Immature natural killer cell (primary cell): ENCODE data around the gene NOP53. TPM values are rescaled to one million over a fixed set of nuclear protein-coding genes. Genes with fewer than 3 reads are reported as not detected.

Source experiments
- DNase-seq, 3 donors: peaks; one replicate each; pipeline ENCODE4 v3.0.0; 2022; ENCODE audit warnings: mixed read lengths in 1 of 3
- H3K27ac Mint-ChIP-seq, 6 donors: one replicate each; pipeline ENCODE4 v1.8.0; 2020; ENCODE audit warnings: mixed read lengths in 6 of 6, mild to moderate bottlenecking in 5 of 6, inconsistent platforms in 4 of 6, moderate library complexity in 3 of 6
- H3K27me3 Mint-ChIP-seq, 3 donors: one replicate each; pipeline ENCODE4 v1.8.0; 2020 to 2021; ENCODE audit warnings: low read depth in 3 of 3, mild to moderate bottlenecking in 3 of 3, mixed read lengths in 3 of 3, moderate library complexity in 3 of 3, inconsistent platforms in 1 of 3
- H3K36me3 Mint-ChIP-seq, 3 donors: one replicate each; pipeline ENCODE4 v1.8.0; 2020; ENCODE audit warnings: mixed read lengths in 3 of 3, inconsistent platforms in 2 of 3, mild to moderate bottlenecking in 2 of 3
- H3K4me1 Mint-ChIP-seq, 2 donors: one replicate each; pipeline ENCODE4 v1.8.0; 2020; ENCODE audit warnings: inconsistent platforms in 2 of 2, mild to moderate bottlenecking in 2 of 2, mixed read lengths in 2 of 2, moderate library complexity in 1 of 2
- H3K4me3 Mint-ChIP-seq, 5 donors: one replicate each; pipeline ENCODE4 v1.8.0; 2020; ENCODE audit warnings: mild to moderate bottlenecking in 5 of 5, mixed read lengths in 5 of 5, inconsistent platforms in 3 of 5, moderate library complexity in 3 of 5
- H3K9me3 Mint-ChIP-seq, 6 donors: one replicate each; pipeline ENCODE4 v1.8.0; 2020; ENCODE audit warnings: mild to moderate bottlenecking in 6 of 6, mixed read lengths in 6 of 6, inconsistent platforms in 4 of 6, moderate library complexity in 3 of 6
- polyA plus RNA-seq, 3 donors: library from polyadenylated mRNA; unstranded; fragments of 300-500 nt; fragmentation: Illumina TruSeq; gene quantifications; one replicate each; pipeline ENCODE4 v1.2.3, GENCODE V29; 2021

Gene NOP53
- polyA plus RNA-seq, 3 donors from 2014 or later: 72.0 to 234 (median 101) TPM

DNA sequence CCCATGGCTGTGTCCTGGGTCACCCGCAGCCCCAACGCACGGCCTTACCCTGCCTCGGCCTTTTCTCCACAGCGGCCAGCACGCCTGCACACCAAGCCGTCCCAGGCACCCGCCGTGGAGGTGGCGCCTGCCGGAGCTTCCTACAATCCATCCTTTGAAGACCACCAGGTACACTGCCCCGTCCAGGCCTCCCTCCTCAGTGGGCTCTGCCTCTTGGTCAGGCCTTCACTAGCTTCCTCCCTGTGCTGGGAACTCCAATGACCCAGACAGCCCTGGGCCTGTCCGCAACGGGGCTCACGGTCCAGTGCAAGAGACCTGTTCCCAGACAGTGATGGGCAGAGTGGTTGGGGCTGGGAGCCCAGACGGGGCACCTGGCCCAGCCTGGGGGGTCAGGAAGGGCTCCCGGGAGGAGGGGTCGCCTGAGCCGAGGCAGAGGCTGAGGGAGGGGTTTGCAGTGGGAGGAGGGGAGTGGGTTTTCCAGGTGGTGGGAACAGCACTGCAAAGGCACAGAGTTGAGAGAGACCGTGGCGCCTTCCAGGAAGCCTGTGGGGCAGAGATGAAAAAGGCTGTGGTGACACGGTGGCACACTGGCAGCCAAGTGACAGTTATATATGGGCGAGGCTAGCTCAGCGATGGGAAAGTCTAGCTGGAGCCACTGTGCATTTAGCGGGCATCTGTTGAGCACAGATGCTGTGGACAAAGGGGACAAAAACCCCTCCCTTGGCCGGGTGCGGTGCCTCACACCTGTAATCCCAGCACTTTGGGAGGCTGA is 7.3 kb downstream of the NOP53 start:
- peaks cover 22 to 27% (median 23%) of the 10 kb centered on the region in 3 donors for H3K36me3 Mint-ChIP-seq
- peaks cover 6 to 13% (median 11%) of the 10 kb centered on the region in 3 donors for H3K27me3 Mint-ChIP-seq
- no peak for DNase-seq

GRCh38 chr19:47754206-47755064 is 9.1 kb downstream of the NOP53 start:
- Mint-ChIP-seq H3K4me3 (no peak overlapping the region), H3K4me1 (peaks cover 0 to 3% of the 10 kb centered on the region in 2 donors), H3K9me3 (peaks cover 0 to 2% (median 0%) of the 10 kb centered on the region in 6 donors), H3K36me3 (peaks cover 26 to 36% (median 34%) of the 10 kb centered on the region in 3 donors), H3K27ac (no peak overlapping the region), H3K27me3 (peaks cover 10 to 13% (median 12%) of the 10 kb centered on the region in 3 donors)
- DNase-seq: no peak

More for the DNA sequence above, 7.3 kb downstream of the NOP53 start:
- Mint-ChIP-seq H3K4me1 (peaks cover 13 to 14% of the 10 kb centered on the region in 2 donors), H3K9me3 (no peaks in the 10 kb centered on the region), H3K4me3 (no peak overlapping the region), H3K27ac (peak overlapping the region in 1 of 6 donors; percentile 28)

- DNase-seq: no peak
- no peak overlapping the region for H3K27ac Mint-ChIP-seq
Observed at GRCh38 chr19:47755065-47755761, 9.9 kb downstream of the NOP53 start.

GRCh38 chr19:47755762-47756626 is 10.6 kb downstream of the NOP53 start:
- no peak for DNase-seq
- Mint-ChIP-seq H3K4me1 (peaks cover 0 to 2% of the 10 kb centered on the region in 2 donors), H3K4me3 (no peak overlapping the region), H3K36me3 (peaks cover 26 to 36% (median 34%) of the 10 kb centered on the region in 3 donors), H3K9me3 (peaks cover 0 to 2% (median 0%) of the 10 kb centered on the region in 6 donors), H3K27ac (no peak overlapping the region), H3K27me3 (peaks cover 12 to 14% (median 14%) of the 10 kb centered on the region in 3 donors)

More at GRCh38 chr19:47755065-47755761, 9.9 kb downstream of the NOP53 start:
- Mint-ChIP-seq H3K9me3 (peaks cover 0 to 2% (median 0%) of the 10 kb centered on the region in 6 donors), H3K4me3 (no peak overlapping the region), H3K36me3 (peaks cover 26 to 36% (median 34%) of the 10 kb centered on the region in 3 donors), H3K27me3 (peaks cover 11 to 14% (median 12%) of the 10 kb centered on the region in 3 donors), H3K4me1 (peaks cover 0 to 2% of the 10 kb centered on the region in 2 donors)

DNA sequence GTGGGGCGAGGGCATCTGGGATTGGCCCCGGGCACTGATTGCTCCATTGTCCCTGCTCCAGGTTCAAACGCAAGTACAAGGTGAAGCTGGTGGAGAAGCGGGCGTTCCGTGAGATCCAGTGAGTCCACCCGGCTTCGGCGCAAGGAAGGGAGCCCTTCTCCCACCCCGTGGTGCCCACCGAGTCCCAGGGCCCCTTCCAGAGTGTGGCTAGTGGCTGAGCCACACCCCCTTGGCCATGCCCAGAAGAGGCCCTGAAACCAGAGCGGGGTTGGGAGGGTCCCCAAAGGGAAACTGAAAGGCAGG is 11.2 kb downstream of the NOP53 start:
- peaks cover 26 to 36% (median 34%) of the 10 kb centered on the region in 3 donors for H3K36me3 Mint-ChIP-seq
- no peak overlapping the region for H3K4me3 Mint-ChIP-seq
- no peak overlapping the region for H3K27ac Mint-ChIP-seq
- H3K9me3 Mint-ChIP-seq: peaks cover 0 to 2% (median 0%) of the 10 kb centered on the region in 6 donors
- DNase-seq: no peak
- H3K27me3 Mint-ChIP-seq: peaks cover 12 to 15% (median 14%) of the 10 kb centered on the region in 3 donors
- peaks cover 0 to 2% of the 10 kb centered on the region in 2 donors for H3K4me1 Mint-ChIP-seq

- Mint-ChIP-seq H3K9me3 (peaks cover 0 to 2% (median 0%) of the 10 kb centered on the region in 6 donors), H3K36me3 (peaks cover 26 to 36% (median 34%) of the 10 kb centered on the region in 3 donors), H3K27me3 (peaks cover 11 to 13% (median 12%) of the 10 kb centered on the region in 3 donors), H3K4me1 (peaks cover 0 to 2% of the 10 kb centered on the region in 2 donors), H3K27ac (peak overlapping the region in 1 of 6 donors; percentile 64), H3K4me3 (no peak overlapping the region)
- no peak for DNase-seq
Observed at GRCh38 chr19:47756953-47757608, 11.7 kb downstream of the NOP53 start.

DNA sequence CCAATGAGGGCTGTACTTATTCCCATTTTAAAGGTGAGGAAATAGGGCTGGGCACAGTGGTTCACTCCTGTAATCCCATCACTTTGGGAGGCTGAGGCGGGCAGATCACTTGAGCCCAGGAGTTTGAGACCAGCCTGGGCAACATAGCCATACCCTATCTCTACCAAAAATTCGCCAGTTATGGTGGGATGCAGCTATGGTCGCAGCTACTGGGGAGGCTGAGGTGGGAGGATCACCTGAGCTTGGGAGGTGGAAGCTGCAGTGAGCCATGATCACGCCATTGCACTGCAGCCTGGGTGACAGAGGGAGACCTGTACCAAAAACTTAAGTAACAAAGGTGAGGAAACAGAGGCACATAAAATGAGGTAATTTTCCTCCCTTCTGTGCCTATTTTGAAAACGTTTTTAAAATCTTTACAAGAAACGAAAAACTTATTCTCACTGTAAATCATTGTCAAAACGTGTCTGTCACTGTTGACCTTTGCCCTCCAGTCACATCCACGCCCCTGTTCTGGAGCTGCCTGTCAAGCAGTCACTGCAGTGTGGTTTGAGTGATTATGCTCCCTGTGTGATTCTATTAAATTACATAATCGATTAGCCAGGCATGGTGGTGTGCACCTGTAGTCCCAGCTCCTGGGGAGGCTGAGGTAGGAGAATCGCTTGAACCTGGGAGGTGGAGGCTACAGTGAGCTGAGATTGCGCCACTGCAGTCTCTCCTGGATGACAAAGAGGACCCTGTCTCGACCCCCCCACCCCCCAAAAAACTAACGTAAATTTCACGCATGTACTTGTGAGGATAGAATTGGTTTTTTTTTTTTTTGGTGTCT is 12.5 kb downstream of the NOP53 start:
- Mint-ChIP-seq H3K9me3 (peaks cover 0 to 2% (median 0%) of the 10 kb centered on the region in 6 donors), H3K4me3 (no peak overlapping the region), H3K27ac (no peak overlapping the region), H3K27me3 (peaks cover 11 to 13% (median 12%) of the 10 kb centered on the region in 3 donors), H3K4me1 (peaks cover 0 to 2% of the 10 kb centered on the region in 2 donors), H3K36me3 (peaks cover 26 to 35% (median 34%) of the 10 kb centered on the region in 3 donors)
- DNase-seq: no peak

DNA sequence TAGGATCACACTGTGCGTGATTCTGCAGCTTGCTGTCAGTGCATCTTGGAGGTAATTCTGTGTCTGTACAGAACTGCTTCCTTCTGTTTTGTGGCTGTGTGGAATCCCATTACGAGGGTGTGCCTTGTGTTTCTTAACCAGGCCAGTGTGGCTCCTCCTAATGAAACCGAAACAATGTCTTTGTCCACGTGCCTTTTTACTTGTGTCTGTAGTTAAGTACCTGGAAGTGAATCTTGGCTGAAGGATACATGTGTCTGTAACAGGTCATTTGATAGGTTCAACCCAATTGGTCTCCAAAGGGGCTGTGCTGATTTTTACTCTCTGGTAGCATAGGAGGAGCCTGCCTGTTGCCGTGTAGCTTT is 13.1 kb downstream of the NOP53 start:
- Mint-ChIP-seq H3K9me3 (peaks cover 0 to 2% (median 0%) of the 10 kb centered on the region in 6 donors), H3K27ac (peak overlapping the region in 1 of 6 donors; percentile 40), H3K4me3 (no peak overlapping the region), H3K36me3 (peaks cover 21 to 33% (median 30%) of the 10 kb centered on the region in 3 donors), H3K27me3 (peaks cover 11 to 13% (median 12%) of the 10 kb centered on the region in 3 donors), H3K4me1 (peaks cover 0 to 2% of the 10 kb centered on the region in 2 donors)
- DNase-seq: no peak

DNA sequence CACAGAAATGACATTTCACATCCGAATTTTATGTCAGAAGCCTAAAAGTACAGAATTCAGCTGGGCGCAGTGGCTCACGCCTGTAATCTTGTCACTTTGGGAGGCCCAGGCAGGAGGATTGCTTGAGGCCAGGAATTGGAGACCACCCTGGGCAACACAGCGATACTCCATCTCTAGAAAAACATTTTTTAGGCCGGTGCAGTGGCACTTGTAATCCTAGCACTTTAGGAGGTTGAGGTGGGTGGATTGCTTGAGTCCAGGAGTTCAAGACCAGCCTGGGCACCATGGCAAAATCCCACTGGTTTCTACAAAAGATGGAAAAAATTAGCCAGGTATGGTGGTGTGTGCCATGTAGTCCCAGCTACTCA is 15.3 kb downstream of the NOP53 start:
- DNase-seq: no peak
- H3K9me3 Mint-ChIP-seq: peaks cover 0 to 2% (median 0%) of the 10 kb centered on the region in 6 donors
- H3K27me3 Mint-ChIP-seq: peaks cover 8 to 12% (median 8%) of the 10 kb centered on the region in 3 donors
- peaks cover 0 to 2% of the 10 kb centered on the region in 2 donors for H3K4me1 Mint-ChIP-seq
- H3K36me3 Mint-ChIP-seq: peaks cover 16 to 26% (median 25%) of the 10 kb centered on the region in 3 donors
- H3K27ac Mint-ChIP-seq: no peak overlapping the region
- no peak overlapping the region for H3K4me3 Mint-ChIP-seq

DNA sequence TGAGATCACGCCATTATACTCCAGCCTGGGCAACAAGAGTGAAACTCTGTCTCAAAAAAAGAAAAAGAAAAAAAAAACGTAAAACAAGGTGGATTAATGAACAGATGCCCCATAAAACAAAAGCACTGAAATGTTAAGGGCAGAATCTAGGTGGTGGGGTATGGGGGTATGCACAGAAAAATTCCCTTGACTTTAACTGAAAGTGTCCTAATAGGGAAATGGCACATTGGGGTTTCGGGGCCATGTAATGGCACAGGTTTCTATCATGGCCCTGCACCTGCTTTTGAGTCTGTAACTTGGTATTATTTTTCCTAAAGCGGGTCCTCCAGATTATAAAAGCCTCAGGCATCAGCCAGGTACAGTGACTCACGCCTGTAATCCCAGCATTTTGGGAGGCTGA is 16.2 kb downstream of the NOP53 start:
- peaks cover 0 to 2% (median 0%) of the 10 kb centered on the region in 6 donors for H3K9me3 Mint-ChIP-seq
- H3K4me1 Mint-ChIP-seq: peaks cover 0 to 2% of the 10 kb centered on the region in 2 donors
- H3K27me3 Mint-ChIP-seq: peaks cover 8 to 12% (median 8%) of the 10 kb centered on the region in 3 donors
- DNase-seq: no peak
- H3K36me3 Mint-ChIP-seq: peaks cover 16 to 26% (median 25%) of the 10 kb centered on the region in 3 donors
- no peak overlapping the region for H3K27ac Mint-ChIP-seq
- no peak overlapping the region for H3K4me3 Mint-ChIP-seq

- no peak for DNase-seq
- H3K36me3 Mint-ChIP-seq: peaks cover 14 to 22% (median 21%) of the 10 kb centered on the region in 3 donors
- peaks cover 5 to 11% (median 7%) of the 10 kb centered on the region in 3 donors for H3K27me3 Mint-ChIP-seq
- no peak overlapping the region for H3K4me3 Mint-ChIP-seq
- peaks cover 0 to 2% of the 10 kb centered on the region in 2 donors for H3K4me1 Mint-ChIP-seq
- no peak overlapping the region for H3K27ac Mint-ChIP-seq
- H3K9me3 Mint-ChIP-seq: peaks cover 0 to 2% (median 0%) of the 10 kb centered on the region in 6 donors
Observed at GRCh38 chr19:47762151-47762550, 16.8 kb downstream of the NOP53 start.
